Measurements from ENCODE around the gene FAM171A1.

- TF ChIP-seq POLR2AphosphoS5 (IDR thresholded peaks at IDR 0.05) (no peak), POLR2A (IDR thresholded peaks at IDR 0.05) (no peak)
- TF ChIP-seq, protein P1, sequence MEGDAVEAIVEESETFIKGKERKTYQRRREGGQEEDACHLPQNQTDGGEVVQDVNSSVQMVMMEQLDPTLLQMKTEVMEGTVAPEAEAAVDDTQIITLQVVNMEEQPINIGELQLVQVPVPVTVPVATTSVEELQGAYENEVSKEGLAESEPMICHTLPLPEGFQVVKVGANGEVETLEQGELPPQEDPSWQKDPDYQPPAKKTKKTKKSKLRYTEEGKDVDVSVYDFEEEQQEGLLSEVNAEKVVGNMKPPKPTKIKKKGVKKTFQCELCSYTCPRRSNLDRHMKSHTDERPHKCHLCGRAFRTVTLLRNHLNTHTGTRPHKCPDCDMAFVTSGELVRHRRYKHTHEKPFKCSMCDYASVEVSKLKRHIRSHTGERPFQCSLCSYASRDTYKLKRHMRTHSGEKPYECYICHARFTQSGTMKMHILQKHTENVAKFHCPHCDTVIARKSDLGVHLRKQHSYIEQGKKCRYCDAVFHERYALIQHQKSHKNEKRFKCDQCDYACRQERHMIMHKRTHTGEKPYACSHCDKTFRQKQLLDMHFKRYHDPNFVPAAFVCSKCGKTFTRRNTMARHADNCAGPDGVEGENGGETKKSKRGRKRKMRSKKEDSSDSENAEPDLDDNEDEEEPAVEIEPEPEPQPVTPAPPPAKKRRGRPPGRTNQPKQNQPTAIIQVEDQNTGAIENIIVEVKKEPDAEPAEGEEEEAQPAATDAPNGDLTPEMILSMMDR (IDR thresholded peaks at IDR 0.05), result no peak
Observed at GRCh38 chr10:15311569-15312280, 59.4 kb downstream of the FAM171A1 start.
